SHP77 treated with DMSO at 0.1 percent for 48 hours (cell line): ENCODE data around the gene PKN2.

Source experiments
- DNase-seq: peaks from one replicate; lab custom pipeline; 2025; lab: John Stamatoyannopoulos, UW

Gene PKN2

DNA sequence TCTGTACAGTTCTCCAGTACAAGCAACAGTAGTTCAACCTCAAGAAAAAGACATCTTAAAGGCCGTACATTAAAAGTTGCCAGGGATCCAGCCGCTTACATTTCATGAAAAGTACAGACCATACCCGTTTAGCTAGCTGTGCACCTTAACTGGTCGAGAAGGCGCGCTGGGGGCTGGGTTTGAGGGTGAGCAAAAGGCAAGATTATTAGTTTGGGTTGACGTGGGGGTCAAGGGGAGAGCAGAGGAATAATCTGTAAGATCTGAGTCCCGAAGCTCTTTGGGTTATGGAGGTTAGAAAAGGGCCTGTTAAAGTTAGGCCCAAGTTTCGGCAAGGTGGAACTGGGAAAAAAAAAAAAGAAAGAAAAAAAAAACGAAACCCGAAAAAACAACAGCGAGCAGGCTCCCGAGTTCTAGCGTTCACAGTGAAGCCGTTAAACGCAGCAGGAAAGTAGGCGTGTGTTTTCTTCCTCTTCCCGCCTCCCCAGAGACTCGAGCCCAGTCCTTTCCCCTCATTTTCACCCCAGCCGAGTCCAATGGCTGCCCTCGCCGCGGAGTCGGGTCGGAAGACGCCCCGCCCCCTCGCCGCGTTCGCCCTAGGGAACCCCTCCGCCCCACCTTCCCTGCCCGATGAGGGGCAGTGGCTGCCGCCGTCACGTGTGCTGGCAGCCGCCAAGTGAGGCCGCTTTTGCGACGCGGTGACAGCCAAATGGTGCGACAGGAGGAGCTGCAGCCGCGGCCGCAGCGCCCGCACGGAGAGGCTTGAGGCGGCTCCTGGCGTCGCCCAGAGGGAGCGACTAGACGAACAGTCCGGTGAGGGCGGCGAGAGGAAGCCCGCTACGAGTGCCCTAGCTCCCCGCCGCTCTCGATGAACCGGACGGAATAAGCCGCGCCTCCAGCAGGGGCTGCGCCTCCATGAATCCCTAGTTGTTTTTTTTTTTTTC, at the start of gene PKN2:
Gene PKN2, plus strand, starts transcription at position 733 of the 941 bp plus-strand sequence. CDS start 308 bp downstream, outside the sequence.
- DNase-seq = peak; percentile 92

GRCh38 chr1:88634538-88634937, 49.5 kb upstream of the PKN2 start:
- no peak for DNase-seq

DNA sequence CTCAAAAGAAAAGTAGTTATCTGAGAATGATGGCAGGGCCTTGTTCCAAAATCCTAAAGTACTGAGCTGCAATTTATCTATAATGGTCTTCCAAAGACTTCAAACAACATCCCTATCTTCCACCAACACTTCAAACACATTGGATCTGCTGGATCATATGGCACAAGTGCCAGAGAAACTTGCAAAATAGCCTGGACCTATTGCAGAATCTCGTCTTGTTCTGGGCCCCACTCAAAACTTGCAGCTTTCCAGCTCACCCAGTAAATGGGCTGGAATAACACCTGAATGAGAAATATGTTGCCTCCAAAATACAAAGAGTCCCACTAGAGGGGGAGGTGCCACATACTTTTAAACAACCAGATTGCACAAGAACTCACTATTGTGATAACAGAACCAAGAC, 44.0 kb upstream of the PKN2 start:
- DNase-seq = no peak

- DNase-seq = no peak
Observed at GRCh38 chr1:88645886-88646285, 38.2 kb upstream of the PKN2 start.

DNA sequence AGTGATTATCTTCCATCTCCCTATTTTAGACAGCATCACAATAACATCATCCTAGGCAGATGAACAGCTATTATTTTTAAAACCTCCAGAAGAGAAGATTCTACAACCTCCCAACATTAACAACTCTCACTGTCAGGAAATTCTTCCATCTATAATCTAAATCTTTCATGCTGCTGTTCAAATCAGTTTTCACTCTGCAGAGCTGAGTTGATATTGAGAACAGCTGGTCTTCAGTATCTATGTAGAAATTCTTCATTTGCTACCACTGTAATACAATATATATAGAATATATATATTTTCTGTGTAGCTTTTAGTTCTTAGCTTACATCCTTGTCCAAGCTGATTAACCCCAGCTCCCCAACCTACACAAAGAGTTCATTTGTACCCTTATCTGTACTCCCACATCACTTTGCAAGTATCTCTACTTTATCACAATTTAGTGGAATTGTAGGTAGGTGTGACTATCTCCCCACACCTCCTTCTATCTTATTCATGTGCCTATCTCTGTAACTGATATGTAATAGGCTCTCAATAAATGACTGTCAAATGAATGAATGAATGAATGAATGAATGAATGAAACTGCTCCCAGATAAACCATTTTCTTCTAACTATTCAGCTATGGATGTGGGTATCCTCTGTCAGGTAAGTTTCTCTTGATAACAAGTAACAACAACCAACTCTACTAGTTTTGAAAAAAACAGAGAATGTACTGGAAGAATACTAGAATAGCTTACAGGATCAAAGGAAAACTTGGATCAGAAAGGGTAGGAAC, 37.4 kb upstream of the PKN2 start:
- DNase-seq = no peak

GRCh38 chr1:88647249-88647645, 36.8 kb upstream of the PKN2 start:
- DNase-seq = no peak

DNA sequence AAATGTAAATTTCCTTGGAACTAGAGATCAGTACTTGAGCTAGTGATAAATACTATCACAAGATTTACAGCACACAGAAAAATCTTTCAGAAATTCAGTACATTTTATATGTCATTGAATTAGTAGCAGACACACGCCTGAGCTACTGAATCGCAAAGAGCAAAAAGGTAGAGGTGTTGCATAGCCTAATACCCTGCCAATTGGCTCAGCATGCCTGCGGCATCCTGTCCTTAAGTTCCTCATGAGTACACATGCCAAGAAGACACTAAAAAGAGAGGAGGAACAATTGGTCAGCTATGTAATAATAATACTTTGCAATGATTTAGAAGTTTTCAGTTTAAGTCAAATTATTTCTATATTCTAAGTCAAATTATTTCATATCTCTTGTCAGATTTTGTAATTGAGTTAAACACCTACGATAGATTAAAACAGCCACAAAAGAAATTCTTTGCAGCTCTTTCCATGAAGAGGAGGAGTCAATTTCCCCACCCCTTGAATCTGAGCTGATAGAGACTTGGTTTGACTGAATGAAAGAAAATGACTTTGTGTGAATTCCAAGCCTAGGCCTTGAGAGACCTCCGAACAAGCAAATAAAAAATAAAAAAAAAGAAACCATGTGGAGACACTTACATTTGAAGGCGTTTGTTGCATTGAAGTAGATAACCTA, 36.2 kb upstream of the PKN2 start:
- DNase-seq = no peak

DNA sequence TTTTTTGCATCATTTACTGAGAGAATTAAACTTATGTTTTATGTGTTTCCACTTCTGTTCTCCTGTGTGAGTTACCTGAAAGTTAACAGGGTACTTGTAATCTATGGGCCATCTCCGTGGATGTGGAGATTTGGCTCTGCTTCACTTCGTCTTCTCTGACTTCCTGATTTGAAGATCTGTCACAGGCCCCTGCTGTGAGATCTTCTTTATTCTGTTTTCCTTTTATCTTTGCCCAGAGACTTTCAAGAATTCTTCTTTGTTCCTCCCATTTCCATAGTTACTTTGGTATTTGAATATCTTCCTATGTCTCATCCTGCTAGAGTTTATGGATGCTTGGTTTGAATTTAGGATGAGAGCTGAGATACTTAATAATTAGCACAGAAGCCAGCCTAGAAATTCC, 35.4 kb upstream of the PKN2 start:
- DNase-seq = no peak

- no peak for DNase-seq
Observed at GRCh38 chr1:88649932-88650331, 34.1 kb upstream of the PKN2 start.

DNA sequence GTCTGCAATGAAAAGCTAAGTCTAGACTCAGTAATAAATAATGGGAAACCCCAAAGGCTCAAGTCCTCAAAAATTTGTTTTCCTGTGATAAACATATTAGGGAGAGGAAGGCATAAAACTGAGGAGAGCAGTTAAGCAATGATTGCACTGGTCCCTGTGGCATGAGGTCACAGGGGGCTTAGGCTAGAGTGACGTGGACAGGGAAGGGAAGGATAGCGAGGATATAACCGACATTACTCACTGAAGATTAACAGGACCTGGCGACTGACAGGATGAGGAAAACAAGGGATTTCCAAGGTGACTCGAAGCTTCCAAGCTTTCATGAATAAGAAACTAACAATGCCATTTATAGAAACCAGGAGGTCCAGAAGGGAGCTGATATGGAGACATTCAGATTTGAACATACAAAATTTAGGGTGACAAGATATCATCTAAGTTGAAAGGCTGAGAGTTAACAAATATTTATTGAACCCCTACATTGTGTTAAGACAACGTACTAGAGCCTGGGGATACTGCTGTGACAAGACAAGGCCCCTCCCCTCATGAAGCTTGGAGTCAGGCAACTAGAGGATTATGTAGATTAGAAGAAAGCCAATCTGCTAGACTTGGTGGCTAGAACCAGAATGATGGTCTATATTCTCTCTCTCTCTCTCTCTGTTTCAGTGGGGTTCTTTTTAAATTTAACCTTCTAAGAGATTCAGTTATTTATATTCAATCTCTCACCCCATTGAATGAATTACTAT, 33.2 kb upstream of the PKN2 start:
- DNase-seq = no peak

- DNase-seq = no peak
Observed at GRCh38 chr1:88655140-88655539, 28.9 kb upstream of the PKN2 start.

GRCh38 chr1:88655685-88656299, 28.3 kb upstream of the PKN2 start:
- no peak for DNase-seq

- DNase-seq = no peak
Observed at GRCh38 chr1:88658419-88658818, 25.7 kb upstream of the PKN2 start.

GRCh38 chr1:88659552-88659951, 24.5 kb upstream of the PKN2 start:
- no peak for DNase-seq

DNA sequence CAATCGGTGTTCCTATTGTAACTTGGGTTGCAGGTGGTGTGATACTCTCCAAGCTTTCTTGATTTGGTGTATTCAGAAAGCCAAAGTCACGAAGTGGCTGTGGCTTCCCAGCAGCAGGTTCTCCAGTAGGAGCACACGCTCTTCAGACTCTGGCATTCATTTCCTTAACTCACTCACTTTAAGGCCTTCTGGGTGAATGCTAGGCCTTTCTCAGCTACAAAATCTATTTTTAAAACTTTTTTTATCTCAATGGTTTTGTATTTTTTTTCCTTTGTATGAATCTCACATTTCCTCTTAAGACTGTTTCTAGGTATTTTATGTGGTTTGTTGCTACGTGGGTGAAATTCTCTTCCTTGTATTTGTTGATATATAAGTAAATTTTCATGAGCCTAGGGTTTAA, 22.9 kb upstream of the PKN2 start:
- DNase-seq = no peak

- DNase-seq = no peak
Observed at GRCh38 chr1:88661951-88662699, 21.9 kb upstream of the PKN2 start.

DNA sequence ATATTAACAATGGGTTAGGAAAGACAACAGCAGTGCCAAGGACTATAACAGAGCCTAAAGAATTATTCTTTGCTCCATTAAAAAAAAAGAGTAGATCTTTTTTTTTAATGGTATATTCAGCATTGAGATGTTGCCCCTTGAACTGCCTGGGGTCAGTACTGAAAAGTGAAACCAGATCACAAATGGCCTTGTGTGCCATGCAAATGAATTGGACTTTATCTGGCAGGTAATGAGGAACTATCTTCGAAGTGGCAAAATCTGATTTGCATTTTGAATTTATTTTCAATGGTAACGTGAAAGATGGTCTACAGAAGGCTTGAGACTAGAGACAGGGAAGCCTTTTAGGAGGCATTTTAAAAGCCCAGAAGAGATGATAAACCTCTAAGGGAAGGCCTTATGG, 21.4 kb upstream of the PKN2 start:
- no peak for DNase-seq

- no peak for DNase-seq
Observed at GRCh38 chr1:88668405-88668804, 15.7 kb upstream of the PKN2 start.

DNA sequence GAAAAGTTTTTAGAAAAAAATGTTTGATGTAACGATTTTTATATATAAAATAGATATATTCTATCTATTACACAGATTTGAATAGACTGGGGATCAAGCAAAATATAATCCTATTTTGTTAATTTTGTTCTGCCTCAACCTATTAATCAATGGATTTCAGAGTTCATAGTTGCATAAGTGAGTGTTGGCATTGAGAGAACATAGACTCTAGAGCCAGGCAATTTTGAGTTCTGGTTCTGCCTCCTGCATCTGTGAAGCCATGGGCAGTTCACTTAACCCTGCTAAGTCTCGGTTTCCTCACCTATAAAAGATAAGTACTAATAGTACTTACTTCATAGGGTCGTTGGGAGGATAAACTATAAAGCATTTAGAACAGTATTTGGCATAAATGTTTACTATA, 13.6 kb upstream of the PKN2 start:
- no peak for DNase-seq

- no peak for DNase-seq
Observed at GRCh38 chr1:88673446-88673845, 10.6 kb upstream of the PKN2 start.

GRCh38 chr1:88678405-88678804, 5.7 kb upstream of the PKN2 start:
- no peak for DNase-seq
